HCT116 (cell line): Measurements from ENCODE around the gene CCDC192. TPM values are rescaled to one million over a fixed set of nuclear protein-coding genes. Genes with fewer than 3 reads are reported as not detected.

ENCODE experiments used
- ATAC-seq: fragments of 200-7000 bp; cut with Tn5 transposase; 2 replicates; pipeline ENCODE4 v1.9.1; 2020; ENCODE audit warnings: mild to moderate bottlenecking, moderate library complexity
- BruUV-seq: library from RNA; stranded (reverse); fragments of 400-500 nt; replicated peaks from 2 replicates; lab custom pipeline; 2021; lab: Mats Ljungman, UMichigan
- CTCF ChIA-PET: fragments of 300-600 bp; sonication (Branson Sonifier 250); formaldehyde crosslinking; loops from one replicate; lab custom pipeline; 2021; ENCODE audit warnings: antibody characterized with exemption; lab: Charles Lee
- POLR2A ChIA-PET: fragments of 300-600, 350-600 bp; sonication (Branson Sonifier 250); formaldehyde crosslinking; loops from one replicate; lab custom pipeline; 2021; ENCODE audit warnings: antibody characterized with exemption; lab: Charles Lee
- RAD21 ChIA-PET, 2 experiments: fragments of 300-600 bp; sonication (Branson Sonifier 250); formaldehyde crosslinking; loops; one replicate each; lab custom pipeline; 2023; ENCODE audit warnings: low total read pairs in 2 of 2; ENCODE audit not compliant: uncharacterized antibody in 2 of 2, unreplicated experiment in 2 of 2, low non-redundant PET in 1 of 2; lab: Charles Lee
- DNase-seq: peaks from one replicate; pipeline ENCODE4 v3.0.0-alpha.2; 2010; ENCODE audit warnings: low read depth, low spot score
- H2AFZ ChIP-seq: fragments of 200-600 bp; shearing (Covaris generic), sonication (generic); 2 replicates; pipeline ENCODE4 v1.6.1; 2017; ENCODE audit warnings: low read depth, mixed run types, mixed read lengths, antibody characterized with exemption, low read length; ENCODE audit not compliant: poor library complexity, severe bottlenecking
- H3K27ac ChIP-seq: 2 replicates; pipeline ENCODE4 v1.5.1; 2012; ENCODE audit warnings: low read depth, low read length
- H3K27me3 ChIP-seq: fragments of 200-600 bp; sonication (generic); 2 replicates; pipeline ENCODE4 v1.6.1; 2016; ENCODE audit warnings: mixed run types, low read length, mixed read lengths; ENCODE audit not compliant: insufficient read depth
- H3K36me3 ChIP-seq, 2 experiments: fragments of 200-500 bp in 1 of 2; fragments of 200-600 bp in 1 of 2; sonication (Bioruptor generic) in 1 of 2; sonication (generic) in 1 of 2; 2 replicates each; pipeline versions ENCODE4 v1.5.1 to v1.6.1; 2014 to 2016; ENCODE audit warnings: low read length in 2 of 2, inconsistent platforms in 1 of 2, mixed read lengths in 1 of 2, mixed run types in 1 of 2; ENCODE audit not compliant: insufficient read depth in 2 of 2, control insufficient read depth in 1 of 2
- H3K4me1 ChIP-seq, 2 experiments: fragments of 200-600 bp in 1 of 2; sonication (generic) in 1 of 2; 2 replicates each; pipeline versions ENCODE4 v1.5.1 to v1.6.1; 2012 to 2017; ENCODE audit warnings: low read length in 2 of 2, inconsistent platforms in 1 of 2, mild to moderate bottlenecking in 1 of 2, mixed read lengths in 1 of 2, mixed run types in 1 of 2, moderate library complexity in 1 of 2; ENCODE audit not compliant: insufficient read depth in 2 of 2, control insufficient read depth in 1 of 2
- H3K4me2 ChIP-seq: fragments of 200-600 bp; sonication (generic); 2 replicates; pipeline ENCODE4 v1.6.1; 2017; ENCODE audit warnings: mixed run types, low read length, mixed read lengths
- H3K4me3 ChIP-seq, 2 experiments: fragments of 200-600 bp in 1 of 2; sonication (generic) in 1 of 2; replicated peaks in 1 of 2; 2 replicates each; pipeline ENCODE4 v1.5.1; 2011 to 2016; ENCODE audit warnings: low read length in 2 of 2, control low read depth in 1 of 2, low read depth in 1 of 2, mild to moderate bottlenecking in 1 of 2, mixed read lengths in 1 of 2, mixed run types in 1 of 2
- H3K79me2 ChIP-seq: fragments of 200-600 bp; sonication (generic); 2 replicates; pipeline ENCODE4 v1.6.1; 2017; ENCODE audit warnings: mild to moderate bottlenecking, mixed run types, low read length, moderate library complexity, mixed read lengths; ENCODE audit not compliant: insufficient read depth
- H3K9ac ChIP-seq: fragments of 200-600 bp; sonication (generic); 2 replicates; pipeline ENCODE4 v1.6.1; 2016; ENCODE audit warnings: low read length, mixed read lengths
- H3K9me2 ChIP-seq: fragments of 200-600 bp; sonication (generic), shearing (Covaris generic); 2 replicates; pipeline ENCODE4 v1.6.1; 2017; ENCODE audit warnings: mixed run types, mild to moderate bottlenecking, moderate library complexity; ENCODE audit not compliant: insufficient read depth
- H3K9me3 ChIP-seq, 2 experiments: fragments of 200-500 bp in 1 of 2; fragments of 200-600 bp in 1 of 2; sonication (Bioruptor generic) in 1 of 2; sonication (generic) in 1 of 2; 2 replicates each; pipeline ENCODE4 v1.6.1; 2014 to 2017; ENCODE audit warnings: low read length in 2 of 2, mixed read lengths in 2 of 2, inconsistent platforms in 1 of 2, low read depth in 1 of 2, mild to moderate bottlenecking in 1 of 2, mixed run types in 1 of 2, moderate library complexity in 1 of 2; ENCODE audit not compliant: control insufficient read depth in 1 of 2, insufficient read depth in 1 of 2
- H4K20me1 ChIP-seq: fragments of 200-600 bp; sonication (generic), shearing (Covaris generic); 2 replicates; pipeline ENCODE4 v1.6.1; 2017; ENCODE audit warnings: mixed run types, mild to moderate bottlenecking, moderate library complexity; ENCODE audit not compliant: insufficient read depth
- CBX3 ChIP-seq: IDR thresholded peaks from 2 replicates; pipeline ENCODE4 v1.6.1; 2012; ENCODE audit warnings: low read depth
- CEBPB ChIP-seq: IDR thresholded peaks from 2 replicates; pipeline ENCODE4 v1.6.1; 2012; ENCODE audit warnings: low read depth
- EGR1 ChIP-seq: IDR thresholded peaks from 2 replicates; pipeline ENCODE4 v1.6.1; 2012; ENCODE audit warnings: low read depth
- ELF1 ChIP-seq: IDR thresholded peaks from 2 replicates; pipeline ENCODE4 v1.6.1; 2012; ENCODE audit warnings: low read depth, borderline replicate concordance
- EZH2 ChIP-seq: fragments of 200-600 bp; sonication (generic); IDR thresholded peaks from 2 replicates; pipeline ENCODE4 v1.6.1; 2017; ENCODE audit warnings: antibody characterized with exemption, mixed run types
- EZH2phosphoT487 ChIP-seq: fragments of 200-600 bp; IDR thresholded peaks from 2 replicates; pipeline ENCODE4 v1.6.1; 2018; ENCODE audit warnings: antibody characterized with exemption, borderline replicate concordance
- POLR2AphosphoS5 ChIP-seq: IDR thresholded peaks from 2 replicates; pipeline ENCODE4 v1.6.1; 2011; ENCODE audit warnings: mild to moderate bottlenecking, low read depth, low read length, moderate library complexity
- RAD21 ChIP-seq: IDR thresholded peaks from 2 replicates; pipeline ENCODE4 v1.6.1; 2012; ENCODE audit warnings: low read depth, mild to moderate bottlenecking
- TCF7L2 ChIP-seq: IDR thresholded peaks from 2 replicates; pipeline ENCODE4 v1.7.0; 2011; ENCODE audit warnings: borderline replicate concordance, inconsistent platforms; ENCODE audit not compliant: insufficient read depth, insufficient read length; ENCODE audit errors: extremely low read depth
- ZBTB33 ChIP-seq: IDR thresholded peaks from 2 replicates; pipeline ENCODE4 v1.6.1; 2011; ENCODE audit warnings: mild to moderate bottlenecking, low read length, moderate library complexity; ENCODE audit not compliant: insufficient replicate concordance; ENCODE audit errors: extremely low read depth
- ZFX ChIP-seq: fragments of 450-650 bp; IDR thresholded peaks from 2 replicates; pipeline ENCODE4 v1.6.1; 2017
- ZNF274 ChIP-seq: fragments of 200-500 bp; sonication (Bioruptor generic); IDR thresholded peaks from 2 replicates; pipeline ENCODE4 v1.6.1; 2014; ENCODE audit warnings: mild to moderate bottlenecking, low read depth, low read length, inconsistent platforms
- intact Hi-C: fragments of 100-400 bp; cut with micrococcal nuclease; formaldehyde crosslinking; loops from 2 replicates; pipeline ENCODE4 v1.10.0; 2022
- total RNA-seq: library from RNA; stranded (reverse); gene quantifications from one replicate; pipeline ENCODE4 v1.2.1, GENCODE V29; 2021; ENCODE audit not compliant: unreplicated experiment

Gene CCDC192
- total RNA-seq, 1 experiment from 2014 or later: not detected

DNA sequence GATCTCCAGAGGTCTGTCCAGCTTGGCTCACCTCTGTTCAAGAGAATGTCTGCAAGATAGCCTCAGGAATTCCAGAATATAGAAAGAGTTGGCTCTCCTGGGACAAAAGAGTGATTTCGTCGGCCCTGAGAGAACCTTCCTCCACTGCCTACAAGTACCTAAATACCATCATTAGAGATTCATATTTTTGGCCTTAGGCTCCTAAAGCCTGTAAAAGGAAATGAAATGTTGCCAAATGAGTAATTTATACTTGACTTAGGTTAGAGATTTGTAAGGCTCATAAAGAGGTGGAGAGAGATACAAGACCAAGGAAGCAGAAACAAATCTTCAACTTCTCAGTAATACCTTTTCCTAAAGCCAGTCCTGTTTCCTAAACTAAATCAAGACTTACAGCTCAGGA, 146.2 kb downstream of the CCDC192 start:
- no peaks in the 10 kb centered on the region for H3K9me3 ChIP-seq
- CTCF ChIA-PET: no interaction called here
- no TSS peak for BruUV-seq
- RAD21 ChIA-PET: no interaction called here
- H3K27ac ChIP-seq: no peak overlapping the region
- no peak overlapping the region for H3K4me2 ChIP-seq
- TF ChIP-seq EZH2 (no peak), CEBPB (no peak), POLR2AphosphoS5 (no peak), EZH2phosphoT487 (no peak), RAD21 (no peak), CBX3 (no peak), ZNF274 (no peak), ELF1 (no peak), ZBTB33 (no peak), TCF7L2 (no peak), ZFX (no peak), EGR1 (no peak)
- no peaks in the 10 kb centered on the region for H4K20me1 ChIP-seq
- no peaks in the 10 kb centered on the region for H3K4me1 ChIP-seq
- DNase-seq: no peak
- POLR2A ChIA-PET: no interaction called here
- H3K9me2 ChIP-seq: no peaks in the 10 kb centered on the region
- no peaks in the 10 kb centered on the region for H3K79me2 ChIP-seq
- H3K36me3 ChIP-seq: no peaks in the 10 kb centered on the region
- no peaks in the 10 kb centered on the region for H3K27me3 ChIP-seq
- intact Hi-C loops: no loop called here
- no peak overlapping the region for H2AFZ ChIP-seq
- ATAC-seq: no peak
- no peak overlapping the region for H3K4me3 ChIP-seq
- no peak overlapping the region for H3K9ac ChIP-seq
